Measurements from ENCODE around the gene PRPH.
A peak's percentile ranks its signal among the peaks of the same experiment; 100 is the strongest.
"Not testable (repeated sequence)": the region's sequence is repeated elsewhere in the genome, so short reads cannot be mapped to it uniquely, and the experiment has no call there.

The PRPH gene

GRCh38 chr12:49280545-49280944 is 14.4 kb upstream of the PRPH start:
- H3K9ac ChIP-seq (ENCODE audit: low read length); DNase-seq (ENCODE audit: low read depth); H3K4me1 ChIP-seq (ENCODE audit: control insufficient read depth, insufficient read depth, low read length); H3K27me3 ChIP-seq (replicated peaks; ENCODE audit: control insufficient read depth, insufficient read depth, low read length); H3K4me3 ChIP-seq (ENCODE audit: low read length); H3K9me3 ChIP-seq (ENCODE audit: control insufficient read depth, low read length); H3K36me3 ChIP-seq (ENCODE audit: control insufficient read depth, insufficient read depth, low read length, severe bottlenecking): not testable (repeated sequence)

GRCh38 chr12:49282302-49282701 is 12.6 kb upstream of the PRPH start:
- Histone ChIP-seq H3K9me3 (ENCODE audit: control insufficient read depth, low read length) (no peaks in the 10 kb centered on the region), H3K9ac (ENCODE audit: low read length) (no peak overlapping the region), H3K36me3 (ENCODE audit: control insufficient read depth, insufficient read depth, low read length, severe bottlenecking) (no peaks in the 10 kb centered on the region), H3K4me1 (ENCODE audit: control insufficient read depth, insufficient read depth, low read length) (peaks cover 3% of the 10 kb centered on the region), H3K27me3 (replicated peaks; ENCODE audit: control insufficient read depth, insufficient read depth, low read length) (peaks cover 4% of the 10 kb centered on the region), H3K4me3 (ENCODE audit: low read length) (no peak overlapping the region)
- DNase-seq (ENCODE audit: low read depth): no peak

- not testable (repeated sequence) for H3K36me3 ChIP-seq (ENCODE audit: control insufficient read depth, insufficient read depth, low read length, severe bottlenecking); H3K4me3 ChIP-seq (ENCODE audit: low read length); H3K27me3 ChIP-seq (replicated peaks; ENCODE audit: control insufficient read depth, insufficient read depth, low read length); H3K4me1 ChIP-seq (ENCODE audit: control insufficient read depth, insufficient read depth, low read length); H3K9me3 ChIP-seq (ENCODE audit: control insufficient read depth, low read length); DNase-seq (ENCODE audit: low read depth); H3K9ac ChIP-seq (ENCODE audit: low read length)
Observed at GRCh38 chr12:49282740-49283375, 12.1 kb upstream of the PRPH start.

- DNase-seq (ENCODE audit: low read depth): no peak
- peaks cover 12% of the 10 kb centered on the region for H3K27me3 ChIP-seq (replicated peaks; ENCODE audit: control insufficient read depth, insufficient read depth, low read length)
- no peaks in the 10 kb centered on the region for H3K9me3 ChIP-seq (ENCODE audit: control insufficient read depth, low read length)
- H3K9ac ChIP-seq (ENCODE audit: low read length): no peak overlapping the region
- H3K4me3 ChIP-seq (ENCODE audit: low read length): no peak overlapping the region
- H3K4me1 ChIP-seq (ENCODE audit: control insufficient read depth, insufficient read depth, low read length): peaks cover 3% of the 10 kb centered on the region
- H3K36me3 ChIP-seq (ENCODE audit: control insufficient read depth, insufficient read depth, low read length, severe bottlenecking): no peaks in the 10 kb centered on the region
Observed at GRCh38 chr12:49283541-49284429, 11.2 kb upstream of the PRPH start.

- Histone ChIP-seq H3K9me3 (ENCODE audit: control insufficient read depth, low read length) (no peaks in the 10 kb centered on the region), H3K27me3 (replicated peaks; ENCODE audit: control insufficient read depth, insufficient read depth, low read length) (peaks cover 12% of the 10 kb centered on the region), H3K36me3 (ENCODE audit: control insufficient read depth, insufficient read depth, low read length, severe bottlenecking) (no peaks in the 10 kb centered on the region), H3K4me3 (ENCODE audit: low read length) (no peak overlapping the region), H3K4me1 (ENCODE audit: control insufficient read depth, insufficient read depth, low read length) (peaks cover 3% of the 10 kb centered on the region), H3K9ac (ENCODE audit: low read length) (no peak overlapping the region)
- DNase-seq (ENCODE audit: low read depth): no peak
Observed at GRCh38 chr12:49284672-49285071, 10.3 kb upstream of the PRPH start.

- no peak overlapping the region for H3K4me3 ChIP-seq (ENCODE audit: low read length)
- no peak for DNase-seq (ENCODE audit: low read depth)
Observed at GRCh38 chr12:49287876-49288275, 7.1 kb upstream of the PRPH start.

GRCh38 chr12:49288412-49288853 is 6.5 kb upstream of the PRPH start:
- peak; percentile 79 for DNase-seq (ENCODE audit: low read depth)

More at GRCh38 chr12:49287876-49288275, 7.1 kb upstream of the PRPH start:
- H3K36me3 ChIP-seq (ENCODE audit: control insufficient read depth, insufficient read depth, low read length, severe bottlenecking): no peaks in the 10 kb centered on the region
- H3K9me3 ChIP-seq (ENCODE audit: control insufficient read depth, low read length): no peaks in the 10 kb centered on the region
- peaks cover 12% of the 10 kb centered on the region for H3K27me3 ChIP-seq (replicated peaks; ENCODE audit: control insufficient read depth, insufficient read depth, low read length)
- H3K9ac ChIP-seq (ENCODE audit: low read length): no peak overlapping the region
- no peaks in the 10 kb centered on the region for H3K4me1 ChIP-seq (ENCODE audit: control insufficient read depth, insufficient read depth, low read length)

GRCh38 chr12:49288922-49289555 is 5.9 kb upstream of the PRPH start:
- Histone ChIP-seq H3K9ac (ENCODE audit: low read length) (no peak overlapping the region), H3K4me1 (ENCODE audit: control insufficient read depth, insufficient read depth, low read length) (no peaks in the 10 kb centered on the region), H3K27me3 (replicated peaks; ENCODE audit: control insufficient read depth, insufficient read depth, low read length) (peaks cover 12% of the 10 kb centered on the region), H3K4me3 (ENCODE audit: low read length) (no peak overlapping the region), H3K9me3 (ENCODE audit: control insufficient read depth, low read length) (no peaks in the 10 kb centered on the region), H3K36me3 (ENCODE audit: control insufficient read depth, insufficient read depth, low read length, severe bottlenecking) (no peaks in the 10 kb centered on the region)
- no peak for DNase-seq (ENCODE audit: low read depth)

More at GRCh38 chr12:49288412-49288853, 6.5 kb upstream of the PRPH start:
- H3K36me3 ChIP-seq (ENCODE audit: control insufficient read depth, insufficient read depth, low read length, severe bottlenecking): no peaks in the 10 kb centered on the region
- no peaks in the 10 kb centered on the region for H3K4me1 ChIP-seq (ENCODE audit: control insufficient read depth, insufficient read depth, low read length)
- H3K4me3 ChIP-seq (ENCODE audit: low read length): no peak overlapping the region
- H3K9me3 ChIP-seq (ENCODE audit: control insufficient read depth, low read length): no peaks in the 10 kb centered on the region
- H3K27me3 ChIP-seq (replicated peaks; ENCODE audit: control insufficient read depth, insufficient read depth, low read length): peaks cover 12% of the 10 kb centered on the region
- H3K9ac ChIP-seq (ENCODE audit: low read length): no peak overlapping the region

GRCh38 chr12:49292729-49293055 is 2.3 kb upstream of the PRPH start:
- H3K4me1 ChIP-seq (ENCODE audit: control insufficient read depth, insufficient read depth, low read length): peaks cover 3% of the 10 kb centered on the region
- H3K9me3 ChIP-seq (ENCODE audit: control insufficient read depth, low read length): no peaks in the 10 kb centered on the region
- DNase-seq (ENCODE audit: low read depth): no peak
- H3K4me3 ChIP-seq (ENCODE audit: low read length): no peak overlapping the region
- peaks cover 35% of the 10 kb centered on the region for H3K27me3 ChIP-seq (replicated peaks; ENCODE audit: control insufficient read depth, insufficient read depth, low read length)
- no peak overlapping the region for H3K9ac ChIP-seq (ENCODE audit: low read length)
- H3K36me3 ChIP-seq (ENCODE audit: control insufficient read depth, insufficient read depth, low read length, severe bottlenecking): no peaks in the 10 kb centered on the region

GRCh38 chr12:49293056-49293956 is 1.6 kb upstream of the PRPH start:
- H3K9ac ChIP-seq (ENCODE audit: low read length): no peak overlapping the region
- no peaks in the 10 kb centered on the region for H3K36me3 ChIP-seq (ENCODE audit: control insufficient read depth, insufficient read depth, low read length, severe bottlenecking)
- H3K4me1 ChIP-seq (ENCODE audit: control insufficient read depth, insufficient read depth, low read length): peaks cover 3% of the 10 kb centered on the region
- H3K4me3 ChIP-seq (ENCODE audit: low read length): no peak overlapping the region
- no peak for DNase-seq (ENCODE audit: low read depth)
- H3K27me3 ChIP-seq (replicated peaks; ENCODE audit: control insufficient read depth, insufficient read depth, low read length): peaks cover 36% of the 10 kb centered on the region
- H3K9me3 ChIP-seq (ENCODE audit: control insufficient read depth, low read length): no peaks in the 10 kb centered on the region
